Left colon (tissue), 2 donors: ENCODE results near the gene PPP2R5B. TPM values are rescaled to one million over a fixed set of nuclear protein-coding genes. Genes with fewer than 3 reads are reported as not detected.

Source experiments
- ATAC-seq: fragments of 200-7000 bp; cut with Tn5 transposase; one replicate; pipeline ENCODE4 v1.9.1; 2020; ENCODE audit warnings: mild to moderate bottlenecking, moderate library complexity
- DNase-seq, 2 donors: peaks; one replicate each; pipeline ENCODE4 v3.0.0-alpha.2; 2020
- intact Hi-C, 2 donors: fragments of 100-400 bp; cut with DNase I in 1 of 2; cut with micrococcal nuclease in 1 of 2; formaldehyde crosslinking; loops; one replicate each; pipeline versions ENCODE4 v1.11.2 to v1.14.0; 2022; cut with DNase I, micrococcal nuclease
- total RNA-seq, 2 donors: library from RNA; stranded (reverse); fragmentation: NEBNext Ultra II Directional; extraction: Animal tissue kit (Norgen Biotek cat#: 25700); gene quantifications; one replicate each; pipeline ENCODE4 v1.2.1, GENCODE V29; 2021
- donor health status: DM: no; HTN: no; CAD: no.
- donor health status: DM: yes; HTN: yes; CAD: no.

The PPP2R5B gene
- total RNA-seq, 2 donors from 2014 or later = 25.1 to 39.6 TPM

DNA sequence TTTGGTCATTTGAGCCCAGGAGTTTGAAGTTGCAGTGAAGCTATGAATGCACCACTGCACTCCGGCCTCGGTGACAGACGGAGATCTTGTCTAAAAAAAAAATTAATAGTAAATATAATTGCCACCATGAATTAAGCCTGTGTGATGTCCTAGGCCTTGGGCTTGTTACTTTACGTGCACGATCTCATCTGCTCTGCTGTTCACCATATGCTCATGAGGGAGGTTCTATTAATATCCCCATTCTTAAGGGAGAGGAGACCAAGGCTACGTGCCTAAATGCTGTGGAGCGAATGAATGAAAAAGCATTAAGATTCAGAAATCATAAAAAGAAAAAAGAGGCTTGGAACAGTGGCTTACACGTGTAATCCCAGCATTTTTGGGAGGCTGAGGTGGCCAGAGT is 4.9 kb upstream of the PPP2R5B start:
- ATAC-seq (no peak), DNase-seq (no peak)
- intact Hi-C loops = no loop called here

DNA sequence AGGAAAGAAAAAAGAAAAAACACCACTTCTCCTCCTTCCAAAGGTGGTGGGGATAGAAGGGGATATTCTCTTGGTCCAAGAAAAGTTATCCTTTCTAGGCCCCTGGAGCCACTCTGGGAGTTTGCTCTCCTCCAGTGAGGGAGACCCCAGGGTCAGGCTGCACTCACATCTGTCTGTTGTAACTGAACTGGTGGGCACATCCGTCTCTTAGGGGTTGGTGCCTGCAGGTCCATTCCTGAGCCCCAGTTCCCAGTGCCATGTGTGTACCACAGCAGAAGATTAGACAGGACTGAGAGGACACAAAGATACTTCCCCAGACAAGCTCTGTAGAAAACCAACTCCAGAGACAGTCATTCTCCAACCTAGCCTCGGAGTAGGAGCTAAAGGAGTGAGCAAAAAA is 4.4 kb upstream of the PPP2R5B start:
- ATAC-seq (no peak), DNase-seq (no peak)
- intact Hi-C loops = no loop called here

DNA sequence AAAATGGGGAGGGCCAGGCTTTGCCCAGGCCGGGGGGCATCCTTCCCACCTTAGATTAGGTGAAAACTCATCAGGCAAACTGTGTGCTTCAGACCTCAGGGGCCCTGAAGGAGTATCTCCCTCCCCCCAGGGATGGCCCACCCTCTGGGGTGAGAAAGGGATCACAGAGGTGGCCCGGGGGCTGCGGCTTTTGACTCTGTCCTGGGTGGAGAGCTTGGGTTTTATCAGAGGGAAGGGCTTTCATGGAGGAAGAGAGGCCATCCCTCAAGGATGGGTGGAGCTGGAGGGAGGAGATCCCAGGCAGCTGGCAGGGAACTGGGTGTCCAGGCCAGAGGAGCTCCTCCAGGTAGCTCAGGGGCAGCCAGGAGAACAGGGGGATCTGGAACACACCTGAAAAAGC is 3.1 kb upstream of the PPP2R5B start:
- intact Hi-C loops = no loop called here
- no peak for DNase-seq
- no peak for ATAC-seq

DNA sequence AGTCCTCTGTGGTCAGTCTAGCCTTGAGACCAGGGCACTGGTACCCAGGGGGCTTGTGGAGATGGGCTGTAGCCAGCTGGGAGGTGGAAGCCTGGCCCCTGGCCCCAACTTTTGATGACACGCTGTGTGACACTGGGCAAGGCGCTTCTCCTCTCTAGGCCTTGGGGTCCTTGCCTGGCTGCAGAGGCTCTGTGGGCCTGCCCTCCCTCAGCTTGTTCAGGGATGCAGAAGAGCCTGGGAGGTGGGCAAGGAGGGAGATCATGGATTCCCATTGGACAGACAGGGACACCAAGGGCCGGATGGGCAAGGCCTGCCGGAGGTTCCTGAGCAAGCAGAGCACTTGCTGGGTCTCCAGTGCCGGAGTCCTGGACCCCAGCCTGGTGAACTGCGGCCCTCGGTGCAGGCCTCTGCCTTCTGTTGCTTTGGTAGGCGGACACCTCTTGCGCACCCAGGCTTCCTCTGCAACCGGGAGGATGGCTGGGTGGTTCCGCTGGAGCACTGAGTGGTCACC is 1.3 kb upstream of the PPP2R5B start:
- DNase-seq (no peak), ATAC-seq (no peak)
- intact Hi-C loops = no loop called here

DNA sequence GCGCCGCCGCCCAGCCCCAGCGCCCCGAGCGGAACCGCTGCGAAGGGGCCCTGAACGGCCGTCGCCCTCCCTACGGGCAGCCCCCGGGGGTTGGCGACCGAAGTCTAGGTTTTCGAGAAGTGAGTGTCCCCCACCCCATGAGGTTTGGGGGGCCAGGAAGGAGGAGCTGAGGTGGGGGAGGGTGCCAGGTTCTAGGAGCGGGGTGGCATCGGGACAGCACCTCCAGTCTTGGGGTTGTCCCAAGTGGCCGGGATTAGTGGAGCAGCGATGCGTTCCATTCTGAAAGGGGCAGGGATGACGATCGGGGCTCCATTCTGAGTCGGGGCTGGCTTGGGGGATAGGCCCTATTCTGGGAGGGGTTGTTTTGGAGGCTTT is 408 bp downstream of the PPP2R5B start:
- ATAC-seq = peak; percentile 17
- intact Hi-C loops = no loop called here
- DNase-seq = no peak

DNA sequence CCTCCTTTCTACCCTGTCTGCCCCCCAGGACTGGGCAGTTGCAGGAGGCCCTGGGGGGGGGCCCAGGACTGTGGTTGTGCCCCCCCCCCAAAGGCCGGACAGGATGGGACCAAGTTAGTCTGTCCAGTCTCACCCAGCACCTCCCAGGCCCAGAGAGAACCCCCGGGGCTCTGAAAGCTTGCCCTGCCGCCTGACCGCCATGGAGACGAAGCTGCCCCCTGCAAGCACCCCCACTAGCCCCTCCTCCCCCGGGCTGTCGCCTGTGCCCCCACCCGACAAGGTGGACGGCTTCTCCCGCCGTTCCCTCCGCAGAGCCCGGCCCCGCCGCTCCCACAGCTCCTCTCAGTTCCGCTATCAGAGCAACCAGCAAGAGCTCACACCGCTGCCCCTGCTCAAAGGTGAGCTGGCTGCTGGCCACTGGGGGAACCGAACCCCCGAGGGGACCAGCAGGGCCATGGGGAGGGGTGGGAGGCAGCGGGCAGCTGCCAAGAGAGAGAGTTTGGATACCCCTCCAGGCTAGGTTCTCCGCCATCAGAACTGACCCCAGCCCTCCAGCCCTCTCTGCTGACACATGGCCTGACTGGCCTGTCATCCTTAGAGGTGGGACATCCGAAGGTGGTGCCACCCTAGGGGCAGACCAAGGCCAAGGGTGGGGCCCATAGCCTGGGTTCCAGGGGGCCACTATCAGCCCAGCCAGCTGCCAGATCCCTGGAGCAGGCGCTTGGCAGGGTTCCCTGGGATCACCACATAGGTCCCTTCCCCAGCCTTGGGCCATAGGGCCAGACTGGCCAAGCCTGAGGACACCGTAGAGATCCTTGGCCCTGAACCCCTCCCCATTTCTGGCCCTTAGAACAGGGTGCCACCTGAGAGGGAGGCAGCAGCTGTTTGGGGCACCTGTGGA is 1.3 kb downstream of the PPP2R5B start:
- DNase-seq (no peak), ATAC-seq (no peak)
- intact Hi-C loops = no loop called here

DNA sequence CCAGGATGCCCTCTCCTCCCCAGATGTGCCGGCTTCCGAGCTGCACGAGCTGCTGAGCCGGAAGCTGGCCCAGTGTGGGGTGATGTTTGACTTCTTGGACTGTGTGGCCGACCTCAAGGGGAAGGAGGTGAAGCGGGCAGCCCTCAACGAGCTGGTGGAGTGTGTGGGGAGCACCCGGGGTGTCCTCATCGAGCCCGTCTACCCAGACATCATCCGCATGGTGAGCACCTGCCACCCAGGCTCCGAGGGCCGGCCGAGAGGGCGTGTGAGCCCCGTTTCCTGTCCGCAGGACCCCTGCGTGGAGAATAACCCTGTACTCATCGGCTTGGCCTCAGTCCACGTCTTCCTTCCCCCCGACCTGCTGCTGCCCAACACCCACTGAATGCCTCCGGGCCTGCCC is 2.2 kb downstream of the PPP2R5B start:
- intact Hi-C loops = no loop called here
- ATAC-seq (no peak), DNase-seq (no peak)

DNA sequence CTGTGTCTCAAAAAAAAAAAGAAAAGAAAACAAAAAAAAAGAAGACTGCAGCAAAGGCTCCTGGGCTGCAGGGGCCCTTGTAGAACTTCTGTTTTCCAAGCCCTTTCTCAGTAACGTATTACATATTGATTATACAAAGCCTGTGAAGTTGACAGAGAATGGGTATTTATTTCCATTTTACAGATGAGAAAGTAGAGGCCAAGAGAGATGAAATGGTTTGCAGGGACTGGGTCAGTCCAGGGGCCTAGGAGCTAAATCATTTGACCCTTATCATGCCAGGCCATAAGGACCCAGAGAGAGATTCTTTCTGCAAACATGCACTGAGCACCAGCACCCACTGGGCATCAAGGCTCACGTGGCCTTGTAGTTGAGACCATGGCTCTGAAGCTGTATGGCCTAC is 4.5 kb downstream of the PPP2R5B start:
- no peak for DNase-seq
- intact Hi-C loops = no loop called here
- no peak for ATAC-seq

DNA sequence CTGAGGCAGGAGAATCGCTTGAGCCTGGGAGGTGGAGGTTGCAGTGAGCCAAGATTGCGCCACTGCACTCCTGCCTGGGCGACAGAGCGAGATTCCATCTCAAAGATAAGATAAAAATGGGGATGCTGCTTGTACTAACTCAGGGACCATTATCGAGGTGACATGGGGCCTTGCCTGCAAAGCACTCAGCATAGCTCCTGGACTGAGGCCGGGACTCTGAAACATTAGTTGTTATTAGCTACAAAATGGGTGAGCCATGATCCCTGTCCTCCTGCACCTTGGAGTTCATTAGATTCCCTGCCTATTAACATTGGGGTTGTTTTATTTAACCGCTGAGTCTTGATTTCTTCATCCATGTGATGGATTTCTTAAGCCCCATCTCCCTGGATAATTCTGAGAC is 5.1 kb downstream of the PPP2R5B start:
- intact Hi-C loops = loop anchor here in 1 of 2 donors (10.0 kb wide), 1 partner anchor 55 kb away; no protein-coding TSS in a partner anchor
- no peak for ATAC-seq
- no peak for DNase-seq

DNA sequence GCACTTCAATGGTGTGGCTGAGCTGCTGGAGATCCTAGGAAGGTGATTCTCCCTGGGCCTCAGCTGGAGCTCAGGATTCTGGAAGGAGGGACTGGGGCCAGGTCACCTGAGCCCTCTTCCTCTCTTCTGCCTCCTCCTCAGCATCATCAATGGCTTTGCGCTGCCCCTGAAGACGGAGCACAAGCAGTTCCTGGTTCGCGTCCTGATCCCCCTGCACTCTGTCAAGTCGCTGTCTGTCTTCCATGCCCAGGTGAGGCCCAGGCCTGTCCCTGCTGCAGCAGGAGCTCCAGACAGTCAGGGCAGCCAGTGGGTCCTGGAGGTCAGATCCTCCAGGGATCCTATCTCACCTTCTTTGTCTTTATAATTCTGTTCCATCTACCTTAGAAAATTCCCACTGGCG is 5.9 kb downstream of the PPP2R5B start:
- DNase-seq = no peak
- intact Hi-C loops = loop anchor here in 1 of 2 donors (10.0 kb wide), 1 partner anchor 54 kb away; no protein-coding TSS in a partner anchor
- no peak for ATAC-seq

DNA sequence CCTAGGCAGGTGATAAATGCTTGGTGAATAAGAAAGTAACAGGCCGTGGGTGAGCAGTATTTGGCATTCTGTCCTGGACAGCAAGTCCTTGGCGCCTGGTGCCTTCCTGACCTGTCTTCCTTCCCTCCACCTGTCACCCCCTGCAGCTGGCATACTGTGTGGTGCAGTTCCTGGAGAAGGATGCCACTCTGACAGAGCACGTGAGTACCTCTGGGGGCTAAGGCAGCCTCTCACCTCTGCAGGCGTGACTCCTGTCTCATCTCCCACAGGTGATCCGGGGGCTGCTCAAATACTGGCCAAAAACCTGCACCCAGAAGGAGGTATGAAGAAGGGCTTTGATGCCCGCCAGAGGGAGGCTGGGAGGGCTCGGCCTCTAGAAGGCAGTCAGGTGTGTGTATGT is 6.8 kb downstream of the PPP2R5B start:
- ATAC-seq (no peak), DNase-seq (no peak)
- intact Hi-C loops = loop anchor here in 1 of 2 donors (10.0 kb wide), 1 partner anchor 54 kb away; no protein-coding TSS in a partner anchor

DNA sequence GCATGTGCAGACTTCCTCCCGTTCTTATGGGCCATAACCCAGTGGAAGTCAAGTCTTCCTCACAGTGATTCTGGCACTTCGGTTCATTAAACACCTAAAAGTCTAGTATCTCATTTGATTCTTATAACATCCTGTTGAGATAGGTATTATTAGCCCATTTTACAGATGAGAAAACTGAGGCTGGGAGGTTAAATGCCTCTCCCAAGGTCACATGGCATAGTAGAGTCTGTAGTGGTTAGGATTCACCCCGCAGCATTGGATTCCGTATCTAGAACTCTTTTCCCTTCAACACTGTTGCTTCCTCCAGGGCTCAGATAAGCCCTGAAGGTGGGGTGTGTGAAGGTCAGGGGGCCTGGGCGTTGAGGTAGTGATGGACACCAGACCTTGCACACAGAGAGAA is 7.8 kb downstream of the PPP2R5B start:
- DNase-seq (no peak), ATAC-seq (no peak)
- intact Hi-C loops = loop anchor here in 1 of 2 donors (10.0 kb wide), 1 partner anchor 52 kb away; no protein-coding TSS in a partner anchor

DNA sequence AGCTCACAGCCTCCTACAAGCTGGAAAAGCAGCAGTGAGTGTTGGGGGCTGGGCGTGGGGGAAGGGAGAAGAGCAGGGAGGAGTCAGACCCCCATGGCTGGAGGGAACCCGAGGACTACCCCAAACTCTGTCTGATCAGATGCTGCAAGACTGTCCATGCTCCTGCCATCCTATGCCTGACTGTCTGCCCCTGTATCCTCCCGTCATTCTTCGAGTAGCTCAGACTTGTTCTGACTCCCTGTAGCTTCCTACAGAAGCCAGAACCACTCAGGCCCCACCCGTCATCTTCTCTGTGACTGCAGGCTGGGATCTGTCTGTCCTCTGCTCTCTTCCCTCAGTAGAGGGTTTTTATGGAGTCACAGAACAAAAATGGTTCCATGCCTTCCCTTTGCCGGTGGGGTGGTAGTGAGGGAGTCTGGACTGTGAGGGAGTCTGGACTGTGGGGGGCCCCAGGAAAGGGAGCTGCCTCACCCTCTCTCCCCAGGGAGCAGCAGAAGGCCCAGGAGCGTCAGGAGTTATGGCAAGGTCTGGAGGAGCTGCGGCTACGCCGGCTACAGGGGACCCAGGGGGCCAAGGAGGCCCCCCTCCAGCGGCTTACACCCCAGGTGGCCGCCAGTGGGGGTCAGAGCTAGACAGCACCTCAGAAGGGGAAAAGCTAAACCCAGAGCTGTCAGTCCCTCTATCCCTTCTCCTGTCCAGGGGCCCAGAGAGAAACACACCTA is 8.9 kb downstream of the PPP2R5B start:
- no peak for ATAC-seq
- no peak for DNase-seq
- intact Hi-C loops = loop anchor here in 1 of 2 donors (10.0 kb wide), 1 partner anchor 51 kb away; no protein-coding TSS in a partner anchor

DNA sequence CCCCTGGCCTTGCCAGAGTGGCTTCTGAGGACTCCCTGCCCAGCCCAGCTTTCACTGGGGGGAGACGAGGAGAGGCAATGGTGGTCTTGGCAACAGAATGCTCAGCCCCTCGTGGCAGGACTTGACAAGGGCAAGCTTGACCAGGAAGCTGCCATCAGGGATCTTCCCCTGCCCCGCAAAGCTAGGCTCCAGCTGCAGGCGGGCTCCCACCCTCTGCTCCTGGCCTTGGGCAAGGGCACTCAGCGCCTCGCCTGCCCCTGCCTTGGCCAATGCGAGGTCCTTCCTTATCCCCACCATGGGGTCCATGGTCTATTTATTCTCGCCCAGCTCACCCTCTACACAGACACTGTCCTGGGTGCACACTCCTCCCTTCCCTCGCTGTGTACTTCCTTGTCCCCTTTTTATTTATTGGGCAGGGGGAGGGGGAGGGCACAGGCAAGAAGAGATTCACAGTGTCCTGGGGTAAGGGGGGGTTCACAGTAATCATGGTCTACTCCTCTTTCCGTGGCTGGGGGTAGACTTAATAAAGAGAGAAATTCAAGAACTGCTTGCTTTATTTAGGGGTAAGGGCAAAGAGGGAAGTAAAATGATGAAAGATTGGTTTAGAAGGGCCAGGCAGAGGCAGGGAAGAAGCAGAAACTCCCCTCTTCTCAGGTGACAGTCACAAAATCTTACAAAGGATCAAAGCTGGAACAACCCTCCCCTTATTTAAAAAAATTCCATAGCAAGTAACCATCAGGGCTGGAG is 9.6 kb downstream of the PPP2R5B start:
- ATAC-seq (no peak), DNase-seq (no peak)
- intact Hi-C loops = loop anchor here in 1 of 2 donors (10.0 kb wide), 1 partner anchor 51 kb away; no protein-coding TSS in a partner anchor

DNA sequence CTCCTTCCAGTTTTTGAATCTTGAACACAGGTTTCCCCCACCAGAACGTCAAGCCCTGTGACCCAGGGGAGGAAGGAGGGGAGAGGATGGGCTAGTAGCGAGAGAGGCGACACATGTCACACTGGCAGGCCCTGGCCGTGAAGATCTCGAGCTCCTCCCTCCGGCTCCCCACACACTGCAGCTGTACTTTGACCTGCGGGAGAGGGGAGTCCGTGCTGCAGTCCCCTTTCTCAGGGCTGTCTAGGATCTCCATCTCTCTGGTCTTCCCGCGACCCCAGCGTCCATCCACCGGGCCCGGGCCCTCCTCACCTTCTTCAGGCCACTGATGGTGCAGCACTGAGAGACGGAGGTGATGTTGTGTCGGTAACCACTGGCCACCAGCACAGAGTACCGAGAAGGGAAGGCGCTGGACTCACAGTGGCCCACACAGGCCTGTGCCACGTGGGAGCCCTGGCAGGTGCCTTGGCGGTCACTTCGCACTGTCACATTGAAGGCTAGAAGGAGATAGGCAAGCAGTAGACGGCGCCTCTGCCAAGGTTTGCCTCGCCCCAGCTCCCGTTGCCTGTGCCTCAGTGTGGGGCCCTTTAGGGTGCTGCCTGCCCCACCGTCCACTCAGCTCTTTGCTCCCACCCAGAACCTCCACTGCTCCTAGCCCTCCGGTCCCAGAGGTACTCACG is 10.3 kb downstream of the PPP2R5B start:
- intact Hi-C loops = loop anchor here in 1 of 2 donors (10.0 kb wide), 1 partner anchor 50 kb away; no protein-coding TSS in a partner anchor
- DNase-seq (no peak), ATAC-seq (peak; percentile 37)

DNA sequence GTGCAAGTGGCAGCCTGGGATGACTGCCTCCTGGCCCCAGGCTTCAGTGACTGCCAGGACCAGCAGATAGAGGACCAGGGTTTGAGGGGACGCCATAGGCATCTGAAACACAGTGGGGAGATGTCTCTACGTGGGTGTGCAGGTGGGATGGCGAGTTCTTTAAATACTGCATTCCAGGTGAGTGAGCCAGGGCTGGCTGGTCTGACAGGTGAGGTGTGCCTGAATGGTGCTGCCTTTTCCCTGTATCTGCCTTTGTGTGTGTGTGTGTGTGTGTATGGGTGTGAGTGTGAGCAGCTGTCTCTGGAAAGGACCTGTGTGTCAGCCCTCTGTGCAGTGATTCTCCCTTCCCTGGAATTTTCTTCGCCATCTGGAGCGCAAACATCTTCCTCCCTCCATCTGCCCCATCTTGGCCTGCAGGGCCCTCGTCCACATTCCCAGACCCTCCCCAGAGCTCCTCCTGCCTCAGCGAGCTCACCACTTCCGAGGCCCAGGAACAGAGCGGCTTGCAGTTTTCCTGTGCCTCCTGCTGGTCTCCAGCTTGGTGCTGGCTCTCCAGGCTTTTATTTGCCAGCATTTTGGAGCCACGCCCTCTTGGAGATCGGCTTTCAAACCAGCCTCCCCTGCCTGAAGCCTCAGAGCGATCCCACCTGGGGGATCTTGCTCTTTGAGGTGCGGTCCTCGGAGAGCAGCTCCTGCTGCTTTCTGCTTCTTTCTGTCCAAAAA is 11.0 kb downstream of the PPP2R5B start, which contains the start of gene GPHA2:
GPHA2 (minus strand) TSS at position 535 of the 723 bp plus-strand sequence; CDS start at position 102, 433 bp downstream.
- intact Hi-C loops = loop anchor here in 1 of 2 donors (10.0 kb wide), 1 partner anchor 49 kb away; no protein-coding TSS in a partner anchor
- DNase-seq = no peak
- ATAC-seq = no peak

DNA sequence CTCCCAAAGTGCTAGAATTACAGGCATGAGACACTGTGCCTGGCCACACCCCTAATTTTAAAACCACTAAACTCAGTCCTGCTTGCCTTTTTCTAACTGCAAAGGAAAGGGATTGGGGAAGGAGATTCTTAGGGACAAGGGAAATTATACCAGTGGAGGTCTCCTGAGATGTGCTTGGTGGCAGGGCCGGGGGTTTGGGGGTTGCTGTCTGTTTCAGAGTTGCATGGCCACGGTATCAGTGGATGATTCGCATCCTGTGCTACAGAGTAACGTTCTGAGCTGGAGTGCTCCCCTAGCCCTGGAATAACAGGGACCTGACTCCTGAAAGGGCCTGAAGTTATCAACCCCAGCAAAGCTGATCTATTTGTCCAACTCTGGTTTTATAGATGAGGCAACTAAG is 12.1 kb downstream of the PPP2R5B start:
- no peak for ATAC-seq
- intact Hi-C loops = loop anchor here in 1 of 2 donors (10.0 kb wide), 1 partner anchor 48 kb away; no protein-coding TSS in a partner anchor
- no peak for DNase-seq
